Lung (tissue), 12 donors: Measurements from ENCODE around the gene ERBB4. TPM values are rescaled to one million over a fixed set of nuclear protein-coding genes. Genes with fewer than 3 reads are reported as not detected.

Experiments used
- ATAC-seq: fragments of 200-7000 bp; cut with Tn5 transposase; one replicate; pipeline ENCODE4 v1.9.1; 2020; ENCODE audit warnings: moderate number of reproducible peaks; ENCODE audit not compliant: insufficient read depth, low FRiP score
- DNase-seq, 3 donors: peaks; one replicate each; pipeline ENCODE4 v3.0.0-alpha.2; 2013 to 2017
- H3K27ac ChIP-seq, 2 donors: one replicate each; pipeline ENCODE4 v1.5.1; 2013; ENCODE audit warnings: mild to moderate bottlenecking in 2 of 2, moderate library complexity in 2 of 2, control low read depth in 1 of 2, inconsistent platforms in 1 of 2, low read depth in 1 of 2, low read length in 1 of 2
- H3K27me3 ChIP-seq, 3 donors: one replicate each; pipeline ENCODE4 v1.5.1; 2013; ENCODE audit warnings: low read length in 2 of 3; ENCODE audit not compliant: control insufficient read depth in 3 of 3, insufficient read depth in 3 of 3
- H3K36me3 ChIP-seq, 4 donors: one replicate each; pipeline ENCODE4 v1.5.1; 2013; ENCODE audit warnings: low read length in 4 of 4, mild to moderate bottlenecking in 1 of 4, moderate library complexity in 1 of 4; ENCODE audit not compliant: control insufficient read depth in 4 of 4, insufficient read depth in 4 of 4
- H3K4me1 ChIP-seq, 5 donors: one replicate each; pipeline ENCODE4 v1.5.1; 2013; ENCODE audit warnings: low read length in 5 of 5, mild to moderate bottlenecking in 2 of 5, moderate library complexity in 1 of 5; ENCODE audit not compliant: control insufficient read depth in 5 of 5, insufficient read depth in 5 of 5
- H3K4me3 ChIP-seq: one replicate; pipeline ENCODE4 v1.5.1; 2013; ENCODE audit warnings: mild to moderate bottlenecking, control low read depth, moderate library complexity
- H3K9ac ChIP-seq, 2 donors: one replicate each; pipeline ENCODE4 v1.5.1; 2013; ENCODE audit warnings: low read length in 2 of 2, control low read depth in 1 of 2; ENCODE audit not compliant: insufficient read depth in 1 of 2
- H3K9me3 ChIP-seq, 4 donors: one replicate each; pipeline ENCODE4 v1.5.1; 2013; ENCODE audit warnings: low read length in 3 of 4, mild to moderate bottlenecking in 1 of 4, moderate library complexity in 1 of 4; ENCODE audit not compliant: control insufficient read depth in 4 of 4, insufficient read depth in 3 of 4
- WGBS, 2 donors: extraction: QIAGEN DNeasy Blood & Tissue Kit; methylation state at CpG; one replicate each; pipeline ENCODE4 v1.1.7; 2013; 5-methylcytosine and 5-hydroxymethylcytosine counted together
- polyA plus RNA-seq, 2 donors: library from polyadenylated mRNA; stranded (reverse); fragments of 200-250 nt; gene quantifications; one replicate each; pipeline ENCODE4 v1.2.1, GENCODE V29; 2013
- total RNA-seq, 2 donors: library from RNA; depleted of rRNA in 1 of 2; stranded (reverse); fragments of >200 nt in 1 of 2; gene quantifications; one replicate each; pipeline ENCODE4 v1.2.1, GENCODE V29; 2014 to 2021
- TF ChIP-seq, protein P1 (sequence below): IDR thresholded peaks from 2 replicates; pipeline ENCODE4 v1.5.1; 2012; ENCODE audit warnings: mild to moderate bottlenecking; ENCODE audit errors: control extremely low read depth, extremely low read depth
- donor health status: control.
- donor health status: control.
- donor health status: Bipolar disorder and iron deficiency.
- donor health status: healthy.
- donor health status: DM: yes; HTN: yes; CAD: no.

ERBB4 gene
- total and polyA plus RNA-seq, 4 donors: 0.41 to 16.8 (median 5.3) TPM

DNA sequence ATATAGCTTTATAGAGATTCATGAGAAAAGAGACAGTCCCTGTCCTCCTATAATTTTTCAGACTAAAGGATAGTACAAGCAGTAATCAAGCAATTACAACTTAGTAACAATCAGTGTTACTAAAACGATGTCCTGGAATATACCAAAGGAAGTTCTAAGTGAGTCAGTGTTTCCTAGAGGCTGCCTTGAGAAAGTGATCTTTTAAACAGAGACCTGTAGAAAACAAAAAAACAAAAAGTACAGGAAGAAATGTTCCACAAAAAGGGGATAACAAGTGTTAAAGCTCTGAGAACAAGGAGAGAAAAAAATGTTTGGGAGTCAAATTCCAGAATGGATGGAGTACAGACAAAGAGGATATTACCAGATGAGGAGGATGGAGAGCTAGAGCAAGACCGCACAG is 556.4 kb downstream of the ERBB4 start:
- peaks cover 0 to 5% (median 0%) of the 10 kb centered on the region in 5 donors for H3K4me1 ChIP-seq
- 60 to 64% methylated on average over 2 of the region's 2 CpGs for WGBS, 2 donors
- DNase-seq: no peak
- TF ChIP-seq, protein P1, sequence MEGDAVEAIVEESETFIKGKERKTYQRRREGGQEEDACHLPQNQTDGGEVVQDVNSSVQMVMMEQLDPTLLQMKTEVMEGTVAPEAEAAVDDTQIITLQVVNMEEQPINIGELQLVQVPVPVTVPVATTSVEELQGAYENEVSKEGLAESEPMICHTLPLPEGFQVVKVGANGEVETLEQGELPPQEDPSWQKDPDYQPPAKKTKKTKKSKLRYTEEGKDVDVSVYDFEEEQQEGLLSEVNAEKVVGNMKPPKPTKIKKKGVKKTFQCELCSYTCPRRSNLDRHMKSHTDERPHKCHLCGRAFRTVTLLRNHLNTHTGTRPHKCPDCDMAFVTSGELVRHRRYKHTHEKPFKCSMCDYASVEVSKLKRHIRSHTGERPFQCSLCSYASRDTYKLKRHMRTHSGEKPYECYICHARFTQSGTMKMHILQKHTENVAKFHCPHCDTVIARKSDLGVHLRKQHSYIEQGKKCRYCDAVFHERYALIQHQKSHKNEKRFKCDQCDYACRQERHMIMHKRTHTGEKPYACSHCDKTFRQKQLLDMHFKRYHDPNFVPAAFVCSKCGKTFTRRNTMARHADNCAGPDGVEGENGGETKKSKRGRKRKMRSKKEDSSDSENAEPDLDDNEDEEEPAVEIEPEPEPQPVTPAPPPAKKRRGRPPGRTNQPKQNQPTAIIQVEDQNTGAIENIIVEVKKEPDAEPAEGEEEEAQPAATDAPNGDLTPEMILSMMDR: no peak
- H3K27me3 ChIP-seq: no peaks in the 10 kb centered on the region
- H3K9me3 ChIP-seq: no peaks in the 10 kb centered on the region
- H3K4me3 ChIP-seq: no peak overlapping the region
- no peak overlapping the region for H3K9ac ChIP-seq
- no peaks in the 10 kb centered on the region for H3K36me3 ChIP-seq
- H3K27ac ChIP-seq: no peak overlapping the region
- ATAC-seq: no peak

DNA sequence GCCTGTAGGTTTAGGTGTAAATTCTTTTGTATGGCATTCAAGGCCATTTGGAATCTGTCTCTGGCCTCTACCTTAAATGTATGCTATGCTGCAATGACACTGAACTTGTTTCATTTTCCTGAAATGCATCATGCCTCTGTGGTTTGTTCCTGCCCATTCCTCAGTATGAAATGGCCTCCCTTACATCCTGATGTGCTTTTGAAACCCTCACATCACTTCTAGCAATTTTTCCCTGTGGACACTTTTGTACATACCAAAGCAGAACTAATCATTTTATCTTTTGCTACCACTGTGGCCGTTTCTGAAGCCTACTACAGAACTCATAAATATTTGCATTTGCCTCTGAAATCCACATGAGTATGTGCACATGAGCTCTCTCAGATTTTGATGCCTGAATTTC is 557.2 kb downstream of the ERBB4 start:
- Histone ChIP-seq H3K9me3 (no peaks in the 10 kb centered on the region), H3K4me3 (no peak overlapping the region), H3K9ac (no peak overlapping the region), H3K27me3 (no peaks in the 10 kb centered on the region), H3K27ac (no peak overlapping the region), H3K36me3 (no peaks in the 10 kb centered on the region), H3K4me1 (peaks cover 0 to 5% (median 0%) of the 10 kb centered on the region in 5 donors)
- TF ChIP-seq, protein P1: no peak
- ATAC-seq (no peak), DNase-seq (peak in 1 of 3 donors; percentile 19)
- 34 to 36% methylated on average over 1 of the region's 1 CpG for WGBS, 2 donors

DNA sequence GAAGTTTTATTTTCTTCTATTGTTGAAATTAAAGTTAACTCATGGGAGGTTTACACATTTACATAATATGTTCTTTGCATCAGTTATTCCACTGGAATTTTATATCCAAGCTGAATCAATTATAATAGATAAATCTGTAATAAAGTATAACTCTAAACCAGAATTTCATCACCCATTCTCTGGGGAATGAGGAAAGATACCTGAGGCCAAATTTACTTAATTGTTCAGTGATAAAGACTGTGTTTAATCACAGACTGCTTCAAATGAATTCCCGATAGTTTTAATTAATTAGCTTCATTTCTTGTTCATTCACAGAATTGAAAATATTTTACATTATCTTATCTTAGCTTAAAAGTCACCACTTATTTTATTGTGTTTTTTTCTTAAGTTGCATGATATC is 562.5 kb downstream of the ERBB4 start:
- TF ChIP-seq, protein P1: no peak
- Histone ChIP-seq H3K27ac (no peak overlapping the region), H3K9ac (no peak overlapping the region), H3K9me3 (no peaks in the 10 kb centered on the region), H3K27me3 (no peaks in the 10 kb centered on the region), H3K4me1 (peaks cover 0 to 2% (median 0%) of the 10 kb centered on the region in 5 donors), H3K4me3 (no peak overlapping the region), H3K36me3 (no peaks in the 10 kb centered on the region)
- ATAC-seq (no peak), DNase-seq (no peak)
- 87 to 92% methylated on average over 1 of the region's 1 CpG for WGBS, 2 donors

DNA sequence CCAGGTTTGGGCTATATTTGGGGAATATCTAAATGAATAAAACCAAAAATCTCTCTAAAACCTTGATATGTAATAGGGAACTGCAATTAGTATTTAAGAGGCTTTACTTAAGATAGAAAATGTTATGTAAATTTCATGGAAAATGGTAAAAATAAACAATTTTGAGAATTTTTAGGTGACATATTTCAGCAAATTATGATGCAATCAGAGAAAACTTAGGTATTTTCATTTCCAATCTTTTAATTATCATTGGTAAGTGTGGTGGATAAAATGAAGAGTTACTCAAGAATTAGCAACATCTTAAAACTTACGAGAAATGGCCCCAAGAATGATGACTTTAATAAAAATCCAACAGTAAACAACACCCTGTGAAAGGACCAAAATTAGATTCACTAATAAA is 571.4 kb downstream of the ERBB4 start:
- H3K9ac ChIP-seq: no peak overlapping the region
- WGBS, 2 donors: 78 to 87% methylated on average over 1 of the region's 1 CpG
- no peaks in the 10 kb centered on the region for H3K9me3 ChIP-seq
- DNase-seq (no peak), ATAC-seq (no peak)
- H3K27me3 ChIP-seq: no peaks in the 10 kb centered on the region
- H3K36me3 ChIP-seq: no peaks in the 10 kb centered on the region
- H3K4me1 ChIP-seq: no peaks in the 10 kb centered on the region
- no peak overlapping the region for H3K4me3 ChIP-seq
- TF ChIP-seq, protein P1: no peak
- H3K27ac ChIP-seq: no peak overlapping the region
